ENCODE results near the gene MRPS27.
A peak's percentile ranks its signal among the peaks of the same experiment; 100 is the strongest.

DNA sequence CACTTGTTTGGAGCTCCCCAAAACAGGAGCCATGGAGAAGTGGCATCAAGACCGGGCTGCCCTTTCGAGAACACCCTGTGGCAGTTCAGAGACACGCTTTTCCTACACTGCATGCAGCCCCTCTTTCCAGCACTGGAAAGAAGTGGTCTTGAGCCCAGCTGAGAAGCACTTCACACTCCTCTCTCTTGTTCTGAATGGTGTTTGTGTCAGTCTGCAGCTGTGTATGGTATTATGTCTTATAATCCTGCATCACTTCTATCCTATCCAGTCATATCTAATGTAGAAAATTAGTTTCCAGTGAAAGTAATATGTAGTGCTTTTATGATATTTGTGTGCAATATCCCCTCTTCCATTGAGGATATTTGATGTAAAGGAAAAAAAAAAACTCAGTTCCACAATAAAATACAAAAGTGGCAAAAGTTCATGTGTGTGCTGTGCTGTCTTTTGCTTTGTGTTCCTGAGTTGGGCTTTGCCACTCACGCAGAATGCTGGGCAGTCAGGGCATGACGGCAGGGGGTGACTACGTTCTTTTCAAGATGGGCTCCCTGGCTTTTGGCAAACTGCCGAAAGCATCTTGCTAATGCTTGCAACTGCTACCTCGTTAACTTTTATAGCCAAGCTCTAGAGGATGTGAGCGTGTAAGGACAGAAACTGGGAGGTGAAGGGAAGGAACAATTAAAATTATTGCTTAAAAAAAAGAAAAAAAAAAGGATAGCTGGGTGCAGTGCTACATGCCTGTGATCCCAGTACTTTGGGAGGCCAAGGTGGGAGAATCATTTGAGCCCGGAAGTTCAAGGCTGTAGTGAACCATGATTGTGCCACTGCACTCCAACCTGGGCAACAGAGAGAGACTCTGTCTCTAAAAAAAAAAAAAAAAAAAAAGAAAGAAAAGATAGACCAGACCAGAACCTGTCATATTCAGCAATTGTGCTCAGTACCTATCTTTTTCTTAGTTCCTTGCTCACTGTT is 110.6 kb downstream of the MRPS27 start:
- TF ChIP-seq, protein P1, sequence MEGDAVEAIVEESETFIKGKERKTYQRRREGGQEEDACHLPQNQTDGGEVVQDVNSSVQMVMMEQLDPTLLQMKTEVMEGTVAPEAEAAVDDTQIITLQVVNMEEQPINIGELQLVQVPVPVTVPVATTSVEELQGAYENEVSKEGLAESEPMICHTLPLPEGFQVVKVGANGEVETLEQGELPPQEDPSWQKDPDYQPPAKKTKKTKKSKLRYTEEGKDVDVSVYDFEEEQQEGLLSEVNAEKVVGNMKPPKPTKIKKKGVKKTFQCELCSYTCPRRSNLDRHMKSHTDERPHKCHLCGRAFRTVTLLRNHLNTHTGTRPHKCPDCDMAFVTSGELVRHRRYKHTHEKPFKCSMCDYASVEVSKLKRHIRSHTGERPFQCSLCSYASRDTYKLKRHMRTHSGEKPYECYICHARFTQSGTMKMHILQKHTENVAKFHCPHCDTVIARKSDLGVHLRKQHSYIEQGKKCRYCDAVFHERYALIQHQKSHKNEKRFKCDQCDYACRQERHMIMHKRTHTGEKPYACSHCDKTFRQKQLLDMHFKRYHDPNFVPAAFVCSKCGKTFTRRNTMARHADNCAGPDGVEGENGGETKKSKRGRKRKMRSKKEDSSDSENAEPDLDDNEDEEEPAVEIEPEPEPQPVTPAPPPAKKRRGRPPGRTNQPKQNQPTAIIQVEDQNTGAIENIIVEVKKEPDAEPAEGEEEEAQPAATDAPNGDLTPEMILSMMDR (conservative IDR thresholded peaks at IDR 0.05; ENCODE audit: low read depth, low read length), result peak; percentile 28; the same call in 1 of the 2 replicates
- no peak for TF ChIP-seq EZH2 (IDR thresholded peaks at IDR 0.05; ENCODE audit: borderline replicate concordance, low read depth, low read length, poor library complexity, severe bottlenecking)

Data from A673 (cell line).